K562 (cell line): ENCODE measurements around the gene NRP1. TPM values are rescaled to one million over a fixed set of nuclear protein-coding genes. Genes with fewer than 3 reads are reported as not detected.

Experiments used
- FOXM1 ChIP-seq, 2 experiments: fragments of 450-650 bp in 1 of 2; sonication (generic) in 1 of 2; formaldehyde crosslinking in 1 of 2; IDR thresholded peaks; 2 replicates each; pipeline versions ENCODE4 v1.6.1 to v1.9.0; 2017 to 2022; ENCODE audit warnings: low read depth in 2 of 2, mild to moderate bottlenecking in 2 of 2, missing genetic modification reagents in 1 of 2, moderate library complexity in 1 of 2
- KAT2B ChIP-seq: IDR thresholded peaks from one replicate; pipeline ENCODE4 v1.6.1; 2012; ENCODE audit warnings: low read depth, mild to moderate bottlenecking, control low read depth, inconsistent platforms, low read length, moderate library complexity
- PML ChIP-seq: IDR thresholded peaks from 2 replicates; pipeline ENCODE4 v1.6.1; 2012; ENCODE audit warnings: low read length, inconsistent platforms
- PPARD ChIP-seq: fragments of 250-450 bp; sonication (Bioruptor Pico); IDR thresholded peaks from 2 replicates; pipeline ENCODE4 v1.8.0; 2022; ENCODE audit warnings: inconsistent platforms, mild to moderate bottlenecking, moderate library complexity
- RBM34 ChIP-seq: fragments of 200-400 bp; formaldehyde crosslinking; IDR thresholded peaks from 2 replicates; pipeline ENCODE4 v1.6.1; 2018; ENCODE audit warnings: low read length, borderline replicate concordance; ENCODE audit not compliant: insufficient read depth
- STAT5B ChIP-seq: fragments of 250-450 bp; sonication (Bioruptor Pico); IDR thresholded peaks from 2 replicates; pipeline ENCODE4 v1.8.0; 2021; ENCODE audit warnings: mild to moderate bottlenecking, inconsistent platforms
- TAF7 ChIP-seq: fragments of 450-650 bp; IDR thresholded peaks from 2 replicates; pipeline ENCODE4 v1.6.1; 2016; ENCODE audit warnings: missing genetic modification characterization, missing compliant biosample characterization
- ZNF407 ChIP-seq: fragments of 450-650 bp; IDR thresholded peaks from 2 replicates; pipeline ENCODE4 v1.6.1; 2016; ENCODE audit warnings: low read depth
- polyA plus RNA-seq, 8 experiments: library from polyadenylated mRNA; depleted of rRNA in 4 of 8; stranded (reverse) in 5 of 8; unstranded in 3 of 8; fragments of >200 nt; fragmentation: Nextera tagmentation in 2 of 8; fragmentation: Illumina TruSeq in 1 of 8; extraction: Ambion mirVana in 2 of 8; extraction: Trizol in 1 of 8; gene quantifications; 2 replicates each; pipeline versions ENCODE4 v1.2.1 to v1.2.3, GENCODE V29; 2011 to 2014; ENCODE audit warnings: inconsistent platforms in 1 of 8, missing spikeins in 1 of 8
- total RNA-seq, 7 experiments: library from RNA; depleted of rRNA in 6 of 7; stranded (reverse); fragments of >200 nt in 6 of 7; fragmentation: Illumina TruSeq in 2 of 7; extraction: Trizol in 2 of 7; gene quantifications; 2 replicates each; pipeline versions ENCODE4 v1.2.1 to v1.2.3, GENCODE V29; 2011 to 2021; ENCODE audit warnings: low replicate concordance in 1 of 7

NRP1 gene
- total and polyA plus RNA-seq, 9 of the 15 experiments (the other 6 are each of a cell fraction or from before 2014, with no cell fraction given), result 0.01 to 0.38 (median 0.04) TPM; not detected in 5

GRCh38 chr10:33239257-33239656 lies 95.2 kb downstream of the NRP1 start (continued):
- TF ChIP-seq ZNF407, result no peak
- TF ChIP-seq KAT2B, result no peak
- no peak for TF ChIP-seq FOXM1 (IDR thresholded peaks at IDR 0.05; ENCODE audit: low read depth)
- TF ChIP-seq FOXM1 (CRISPR knock-in tag; IDR thresholded peaks at IDR 0.05; ENCODE audit: low read depth), result no peak
- no peak for TF ChIP-seq STAT5B (CRISPR knock-in tag)
- TF ChIP-seq PPARD (CRISPR knock-in tag), result no peak
- no peak for TF ChIP-seq RBM34
- no peak for TF ChIP-seq PML
- no peak for TF ChIP-seq TAF7
- TF ChIP-seq, all 486 proteins: peak for 0
